ENCODE measurements around the gene GIN1.

Gene GIN1

GRCh38 chr5:103036601-103037000, 83.3 kb downstream of the GIN1 start:
- DNase-seq (ENCODE audit: low read depth), result peak; percentile 14

All from fibroblast of the conjunctiva (primary cell).